ENCODE data around the gene IRX1. TPM values are rescaled to one million over a fixed set of nuclear protein-coding genes. Genes with fewer than 3 reads are reported as not detected.

Gene IRX1
- polyA plus RNA-seq, 1 experiment = 0.33 TPM

DNA sequence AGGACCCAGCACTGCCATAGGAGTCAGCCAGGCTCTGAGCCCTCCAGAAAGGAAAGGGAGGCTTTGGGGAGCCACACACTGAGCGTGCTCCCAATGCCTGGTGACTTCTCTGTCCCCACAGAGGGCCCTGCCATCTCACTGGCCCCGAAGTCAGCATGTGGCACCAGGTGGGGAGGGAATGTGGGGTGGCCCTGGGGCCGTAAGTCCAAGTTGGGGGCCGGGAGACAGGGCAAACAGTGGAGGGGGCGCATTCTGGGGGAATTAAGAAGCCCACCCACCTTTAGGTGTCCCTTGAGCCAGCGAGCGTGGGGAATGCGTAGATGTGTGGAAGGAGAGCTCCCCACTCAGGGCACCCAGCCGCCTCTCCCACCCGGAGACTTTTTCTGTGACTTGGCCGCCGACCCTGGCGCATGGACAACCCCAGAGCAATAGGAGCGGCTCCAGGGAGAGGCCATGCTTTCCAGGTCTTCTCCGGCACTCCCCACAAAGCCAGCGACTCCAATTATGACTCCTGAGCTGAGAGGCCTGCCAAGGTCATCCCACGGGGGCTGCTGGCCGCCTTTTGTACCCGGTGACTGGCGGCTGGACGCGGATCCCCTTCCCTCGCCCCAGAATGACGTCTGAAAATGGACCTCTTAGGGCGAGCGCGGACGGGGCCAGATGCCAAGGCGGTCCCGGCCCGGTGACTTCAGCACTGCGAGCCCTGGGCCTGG is 9.8 kb downstream of the IRX1 start:
- Histone ChIP-seq H3K27me3 (ENCODE audit: control insufficient read depth, insufficient read depth, low read length) (peaks cover 2% of the 10 kb centered on the region), H3K36me3 (ENCODE audit: control insufficient read depth, insufficient read depth, low read length) (no peaks in the 10 kb centered on the region), H3K4me3 (ENCODE audit: low read depth, low read length) (no peak overlapping the region)
- no peak for DNase-seq (ENCODE audit: low read depth)
- ChIA-PET CTCF (no interaction called here), POLR2A (no interaction called here)
- TF ChIP-seq, protein P1, sequence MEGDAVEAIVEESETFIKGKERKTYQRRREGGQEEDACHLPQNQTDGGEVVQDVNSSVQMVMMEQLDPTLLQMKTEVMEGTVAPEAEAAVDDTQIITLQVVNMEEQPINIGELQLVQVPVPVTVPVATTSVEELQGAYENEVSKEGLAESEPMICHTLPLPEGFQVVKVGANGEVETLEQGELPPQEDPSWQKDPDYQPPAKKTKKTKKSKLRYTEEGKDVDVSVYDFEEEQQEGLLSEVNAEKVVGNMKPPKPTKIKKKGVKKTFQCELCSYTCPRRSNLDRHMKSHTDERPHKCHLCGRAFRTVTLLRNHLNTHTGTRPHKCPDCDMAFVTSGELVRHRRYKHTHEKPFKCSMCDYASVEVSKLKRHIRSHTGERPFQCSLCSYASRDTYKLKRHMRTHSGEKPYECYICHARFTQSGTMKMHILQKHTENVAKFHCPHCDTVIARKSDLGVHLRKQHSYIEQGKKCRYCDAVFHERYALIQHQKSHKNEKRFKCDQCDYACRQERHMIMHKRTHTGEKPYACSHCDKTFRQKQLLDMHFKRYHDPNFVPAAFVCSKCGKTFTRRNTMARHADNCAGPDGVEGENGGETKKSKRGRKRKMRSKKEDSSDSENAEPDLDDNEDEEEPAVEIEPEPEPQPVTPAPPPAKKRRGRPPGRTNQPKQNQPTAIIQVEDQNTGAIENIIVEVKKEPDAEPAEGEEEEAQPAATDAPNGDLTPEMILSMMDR (IDR thresholded peaks at IDR 0.05; ENCODE audit: insufficient read depth, low read depth, low read length) = no peak

DNA sequence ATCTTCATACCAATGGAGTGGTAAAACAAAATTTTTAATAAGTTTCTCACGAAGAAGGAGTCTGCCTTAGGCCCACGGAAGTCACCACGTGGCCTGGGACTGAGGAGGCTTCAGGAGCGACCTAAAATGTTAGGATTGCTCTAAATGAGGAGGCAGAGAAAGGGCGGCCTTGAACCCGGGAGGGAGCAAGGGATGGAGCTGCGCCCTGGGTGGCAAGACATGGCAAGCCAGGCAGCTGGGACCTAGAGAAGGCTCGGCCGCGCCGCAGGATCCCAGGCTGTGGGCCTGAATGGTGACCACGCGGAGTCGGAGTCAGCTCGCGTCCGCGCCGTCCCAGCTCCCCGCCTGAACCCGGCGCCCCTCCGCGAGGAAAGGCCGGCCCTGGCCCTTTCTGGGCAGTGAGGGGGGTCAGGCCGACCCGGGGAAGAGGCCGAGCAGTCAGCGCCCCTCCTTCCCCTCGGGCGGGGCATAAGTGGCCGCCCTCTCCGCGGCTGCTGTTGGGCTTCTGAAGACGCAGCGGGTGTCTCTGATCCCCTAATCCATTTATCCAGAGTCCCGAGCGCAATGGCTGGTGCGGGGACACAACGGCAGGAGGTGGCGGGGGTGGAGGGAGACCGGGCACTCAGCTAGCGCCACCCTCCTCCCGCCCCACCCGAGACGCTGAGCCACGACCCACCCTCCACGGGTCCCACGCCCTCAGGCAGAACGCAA is 10.6 kb downstream of the IRX1 start:
- ChIA-PET CTCF (no interaction called here), POLR2A (no interaction called here)
- TF ChIP-seq, protein P1 (IDR thresholded peaks at IDR 0.05; ENCODE audit: insufficient read depth, low read depth, low read length) = no peak
- no peak overlapping the region for H3K4me3 ChIP-seq (ENCODE audit: low read depth, low read length)
- DNase-seq (ENCODE audit: low read depth) = no peak
- no peaks in the 10 kb centered on the region for H3K36me3 ChIP-seq (ENCODE audit: control insufficient read depth, insufficient read depth, low read length)
- peaks cover 2% of the 10 kb centered on the region for H3K27me3 ChIP-seq (ENCODE audit: control insufficient read depth, insufficient read depth, low read length)

DNA sequence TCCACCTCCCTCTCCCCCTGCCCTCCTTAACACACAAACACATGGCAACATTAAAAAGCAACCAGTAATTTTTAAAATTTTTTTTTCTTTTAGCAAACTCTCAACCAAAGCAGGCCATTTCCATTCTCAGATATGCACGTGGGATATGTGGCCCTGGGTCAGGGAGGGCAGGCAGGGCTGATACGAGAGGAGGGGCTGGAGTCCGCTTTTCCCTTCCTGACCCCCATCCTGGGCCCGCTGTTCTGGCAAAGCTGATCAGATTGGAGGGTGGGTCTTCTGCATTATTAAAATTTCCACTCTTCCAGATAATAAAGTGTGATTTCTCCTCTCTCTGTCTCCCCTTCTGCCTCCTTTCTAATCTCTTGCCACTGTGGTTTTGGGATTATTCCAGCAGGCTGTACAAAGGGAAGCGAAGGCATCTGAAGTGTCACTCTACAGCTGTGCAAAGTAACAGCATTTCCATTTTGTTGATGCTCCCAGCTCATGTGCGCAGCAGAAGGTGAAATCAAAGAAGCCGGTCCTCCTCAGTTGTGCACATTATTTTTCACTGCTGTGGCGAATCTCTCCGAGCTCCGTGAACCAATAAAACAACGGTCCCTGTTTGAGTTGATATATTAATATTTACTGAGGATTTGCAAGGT is 12.0 kb downstream of the IRX1 start:
- Histone ChIP-seq H3K27me3 (ENCODE audit: control insufficient read depth, insufficient read depth, low read length) (no peaks in the 10 kb centered on the region), H3K36me3 (ENCODE audit: control insufficient read depth, insufficient read depth, low read length) (no peaks in the 10 kb centered on the region), H3K4me3 (ENCODE audit: low read depth, low read length) (no peak overlapping the region)
- CTCF ChIA-PET = no interaction called here
- TF ChIP-seq, protein P1 (IDR thresholded peaks at IDR 0.05; ENCODE audit: insufficient read depth, low read depth, low read length) = no peak
- POLR2A ChIA-PET = no interaction called here
- DNase-seq (ENCODE audit: low read depth) = no peak

DNA sequence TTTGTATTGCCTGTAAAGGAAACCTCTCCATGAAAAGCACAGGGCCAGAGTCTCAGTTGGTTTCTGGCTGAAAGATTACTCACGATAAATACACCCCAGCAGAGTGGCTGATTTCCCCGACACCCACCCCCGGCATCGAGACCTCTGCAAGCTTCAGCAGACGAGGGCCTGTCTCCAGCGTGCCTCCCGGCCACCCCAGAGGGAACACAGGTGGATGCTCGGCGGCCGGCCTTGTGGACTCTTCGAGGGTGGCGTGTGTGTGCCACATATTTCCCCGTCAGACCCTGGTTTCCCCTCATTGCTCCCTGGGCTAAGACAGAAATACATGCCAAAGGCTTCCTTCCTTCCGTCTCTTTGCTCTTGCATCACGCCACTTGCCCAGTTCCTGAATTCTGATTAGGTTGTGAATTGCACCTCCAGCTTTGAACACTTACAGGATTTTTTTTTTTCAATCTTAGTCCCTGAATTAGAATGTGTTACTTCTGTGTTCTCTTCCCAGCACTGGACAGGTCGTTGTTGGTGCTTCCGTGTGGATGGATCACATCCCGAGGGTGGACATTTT is 13.6 kb downstream of the IRX1 start:
- H3K4me3 ChIP-seq (ENCODE audit: low read depth, low read length) = no peak overlapping the region

More for the DNA sequence above, 13.6 kb downstream of the IRX1 start:
- TF ChIP-seq, protein P1 (IDR thresholded peaks at IDR 0.05; ENCODE audit: insufficient read depth, low read depth, low read length) = no peak
- ChIA-PET CTCF (interaction anchor here (0.8 kb wide), 1 partner anchor 11 kb away, joined by 3 read pairs; no protein-coding TSS in a partner anchor), POLR2A (no interaction called here)
- DNase-seq (ENCODE audit: low read depth) = no peak
- H3K36me3 ChIP-seq (ENCODE audit: control insufficient read depth, insufficient read depth, low read length) = no peaks in the 10 kb centered on the region
- no peaks in the 10 kb centered on the region for H3K27me3 ChIP-seq (ENCODE audit: control insufficient read depth, insufficient read depth, low read length)
